ENCODE data around the gene PXYLP1. TPM values are rescaled to one million over a fixed set of nuclear protein-coding genes. Genes with fewer than 3 reads are reported as not detected.
"Not testable (repeated sequence)": the region's sequence is repeated elsewhere in the genome, so short reads cannot be mapped to it uniquely, and the experiment has no call there.

Gene PXYLP1
- total RNA-seq, 4 donors from 2014 or later: 5.5 to 16.2 (median 9.8) TPM

- TF ChIP-seq, protein P1, sequence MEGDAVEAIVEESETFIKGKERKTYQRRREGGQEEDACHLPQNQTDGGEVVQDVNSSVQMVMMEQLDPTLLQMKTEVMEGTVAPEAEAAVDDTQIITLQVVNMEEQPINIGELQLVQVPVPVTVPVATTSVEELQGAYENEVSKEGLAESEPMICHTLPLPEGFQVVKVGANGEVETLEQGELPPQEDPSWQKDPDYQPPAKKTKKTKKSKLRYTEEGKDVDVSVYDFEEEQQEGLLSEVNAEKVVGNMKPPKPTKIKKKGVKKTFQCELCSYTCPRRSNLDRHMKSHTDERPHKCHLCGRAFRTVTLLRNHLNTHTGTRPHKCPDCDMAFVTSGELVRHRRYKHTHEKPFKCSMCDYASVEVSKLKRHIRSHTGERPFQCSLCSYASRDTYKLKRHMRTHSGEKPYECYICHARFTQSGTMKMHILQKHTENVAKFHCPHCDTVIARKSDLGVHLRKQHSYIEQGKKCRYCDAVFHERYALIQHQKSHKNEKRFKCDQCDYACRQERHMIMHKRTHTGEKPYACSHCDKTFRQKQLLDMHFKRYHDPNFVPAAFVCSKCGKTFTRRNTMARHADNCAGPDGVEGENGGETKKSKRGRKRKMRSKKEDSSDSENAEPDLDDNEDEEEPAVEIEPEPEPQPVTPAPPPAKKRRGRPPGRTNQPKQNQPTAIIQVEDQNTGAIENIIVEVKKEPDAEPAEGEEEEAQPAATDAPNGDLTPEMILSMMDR (IDR thresholded peaks at IDR 0.05): no peak
- DNase-seq (ENCODE audit: low spot score) (no peak), ATAC-seq (ENCODE audit: low FRiP score) (no peak)
These were observed 30.5 kb upstream of the PXYLP1 start for GRCh38 chr3:141201122-141201521.

DNA sequence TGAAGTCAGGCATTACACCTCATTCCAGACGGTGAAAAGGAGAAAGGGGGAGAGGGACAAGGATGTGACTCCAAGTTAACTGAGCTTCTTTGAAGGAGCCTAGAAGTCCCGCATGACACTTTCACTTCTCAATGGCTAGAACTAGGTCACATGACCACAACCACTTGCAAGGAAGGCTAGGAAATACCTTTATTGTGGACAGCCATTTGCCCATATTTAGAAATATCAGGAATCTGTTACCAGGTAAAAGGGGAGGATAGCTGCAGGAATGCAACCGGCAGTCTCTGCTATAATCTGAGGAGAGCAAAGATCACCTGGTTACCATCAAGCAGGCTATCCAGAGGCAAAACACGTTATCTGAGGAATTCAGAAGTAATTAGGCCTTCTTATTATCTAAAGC, 28.9 kb upstream of the PXYLP1 start:
- DNase-seq (ENCODE audit: low spot score) (no peak), ATAC-seq (ENCODE audit: low FRiP score) (no peak)
- TF ChIP-seq, protein P1 (IDR thresholded peaks at IDR 0.05): no peak

GRCh38 chr3:141203866-141204265, 27.8 kb upstream of the PXYLP1 start:
- DNase-seq (ENCODE audit: low spot score) (no peak), ATAC-seq (ENCODE audit: low FRiP score) (no peak)
- TF ChIP-seq, protein P1 (IDR thresholded peaks at IDR 0.05): no peak

- DNase-seq (ENCODE audit: low spot score) (no peak), ATAC-seq (ENCODE audit: low FRiP score) (no peak)
- TF ChIP-seq, protein P1 (IDR thresholded peaks at IDR 0.05): no peak
These were observed 27.3 kb upstream of the PXYLP1 start for GRCh38 chr3:141204343-141204742.

- DNase-seq (ENCODE audit: low spot score); ATAC-seq (ENCODE audit: low FRiP score): not testable (repeated sequence)
These were observed 20.3 kb upstream of the PXYLP1 start for GRCh38 chr3:141211306-141211705.

DNA sequence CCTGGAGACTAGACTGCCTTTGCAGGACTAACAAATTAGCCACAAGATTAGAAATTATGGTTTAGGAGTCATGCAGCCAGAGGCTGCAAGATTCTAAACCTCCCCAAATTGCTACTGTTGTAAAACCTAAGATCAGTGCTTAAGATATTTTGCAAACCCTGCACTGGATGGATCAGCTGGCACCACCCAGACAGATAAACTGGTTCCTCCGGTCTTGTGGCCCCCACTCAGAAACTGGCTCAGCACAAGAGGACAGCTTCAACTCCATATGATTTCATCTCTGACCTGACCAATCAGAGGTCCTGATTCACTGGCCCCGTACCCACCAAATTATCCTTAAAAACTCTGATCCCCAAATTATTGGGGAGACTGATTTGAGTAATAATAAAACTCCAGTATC, 19.5 kb upstream of the PXYLP1 start:
- DNase-seq (ENCODE audit: low spot score): no peak
- TF ChIP-seq, protein P1 (IDR thresholded peaks at IDR 0.05): no peak
- no peak for ATAC-seq (ENCODE audit: low FRiP score)

DNA sequence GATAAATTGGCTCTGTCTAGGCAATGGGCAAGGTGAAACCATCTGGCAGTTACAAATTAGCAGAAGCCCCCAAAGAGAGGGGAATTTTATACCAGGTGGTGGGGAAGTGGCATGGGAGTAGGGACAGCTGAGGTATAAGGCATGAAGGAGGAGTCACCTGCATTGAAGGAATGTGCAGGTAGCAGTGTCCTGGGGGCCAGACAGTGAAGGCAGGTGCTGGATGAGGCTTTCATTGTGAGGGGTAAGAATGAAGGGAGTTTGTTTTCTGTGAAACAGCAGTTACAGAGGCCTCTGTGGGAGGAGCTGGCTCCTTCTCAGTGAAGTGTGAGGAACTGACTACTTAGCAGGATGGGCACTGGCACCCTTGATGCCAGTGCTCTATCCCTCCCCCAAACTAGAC, 19.1 kb upstream of the PXYLP1 start:
- DNase-seq (ENCODE audit: low spot score): no peak
- no peak for ATAC-seq (ENCODE audit: low FRiP score)
- TF ChIP-seq, protein P1 (IDR thresholded peaks at IDR 0.05): no peak

GRCh38 chr3:141216975-141217374, 14.7 kb upstream of the PXYLP1 start:
- DNase-seq (ENCODE audit: low spot score) (no peak), ATAC-seq (ENCODE audit: low FRiP score) (no peak)
- TF ChIP-seq, protein P1 (IDR thresholded peaks at IDR 0.05): no peak

Measured in omental fat pad (tissue), 4 donors.